Measurements from ENCODE around the gene OR6A2.

OR6A2 gene

DNA sequence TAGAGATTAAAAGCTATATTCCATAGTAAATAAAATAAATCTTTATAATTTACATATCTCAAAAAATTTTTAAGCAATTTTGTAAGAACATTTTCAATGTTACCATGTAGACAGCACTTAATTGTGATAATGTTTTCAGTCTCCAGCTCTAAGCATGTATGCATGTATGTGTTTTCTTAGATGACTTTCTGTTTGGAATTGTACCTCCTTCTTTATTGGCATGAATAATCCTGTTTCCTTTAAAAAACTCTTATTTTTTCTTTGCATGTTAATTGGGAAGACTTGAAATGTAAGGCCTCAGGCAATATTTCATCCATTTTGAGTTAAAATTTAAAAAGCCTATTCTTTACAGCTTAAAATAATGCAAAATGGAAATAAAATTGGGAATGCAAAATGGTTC, 18.7 kb downstream of the OR6A2 start:
- Histone ChIP-seq H4K20me1 (ENCODE audit: insufficient read depth, low read length) (no peaks in the 10 kb centered on the region), H3K4me3 (ENCODE audit: low read depth, low read length, poor library complexity, severe bottlenecking) (no peak overlapping the region), H3K9me3 (ENCODE audit: low read length) (no peaks in the 10 kb centered on the region), H3K36me3 (ENCODE audit: insufficient read depth, low read length) (no peaks in the 10 kb centered on the region), H3F3A (ENCODE audit: insufficient read depth, low read length) (no peaks in the 10 kb centered on the region), H3K27ac (ENCODE audit: low read depth, low read length, poor library complexity, severe bottlenecking) (no peak overlapping the region), H3K9ac (ENCODE audit: low read length) (no peak overlapping the region), H3K27me3 (ENCODE audit: insufficient read depth, low read length) (no peaks in the 10 kb centered on the region), H3K4me2 (ENCODE audit: low read length) (no peak overlapping the region), H3K79me2 (ENCODE audit: insufficient read depth, low read length) (no peaks in the 10 kb centered on the region), H3K4me1 (ENCODE audit: insufficient read depth, low read length, severe bottlenecking) (no peaks in the 10 kb centered on the region), H3K9me2 (ENCODE audit: low read depth, low read length) (no peaks in the 10 kb centered on the region), H2AFZ (ENCODE audit: low read length) (no peak overlapping the region)
- TF ChIP-seq EZH2 (IDR thresholded peaks at IDR 0.05; ENCODE audit: borderline replicate concordance, low read length): no peak
- TF ChIP-seq, protein P1, sequence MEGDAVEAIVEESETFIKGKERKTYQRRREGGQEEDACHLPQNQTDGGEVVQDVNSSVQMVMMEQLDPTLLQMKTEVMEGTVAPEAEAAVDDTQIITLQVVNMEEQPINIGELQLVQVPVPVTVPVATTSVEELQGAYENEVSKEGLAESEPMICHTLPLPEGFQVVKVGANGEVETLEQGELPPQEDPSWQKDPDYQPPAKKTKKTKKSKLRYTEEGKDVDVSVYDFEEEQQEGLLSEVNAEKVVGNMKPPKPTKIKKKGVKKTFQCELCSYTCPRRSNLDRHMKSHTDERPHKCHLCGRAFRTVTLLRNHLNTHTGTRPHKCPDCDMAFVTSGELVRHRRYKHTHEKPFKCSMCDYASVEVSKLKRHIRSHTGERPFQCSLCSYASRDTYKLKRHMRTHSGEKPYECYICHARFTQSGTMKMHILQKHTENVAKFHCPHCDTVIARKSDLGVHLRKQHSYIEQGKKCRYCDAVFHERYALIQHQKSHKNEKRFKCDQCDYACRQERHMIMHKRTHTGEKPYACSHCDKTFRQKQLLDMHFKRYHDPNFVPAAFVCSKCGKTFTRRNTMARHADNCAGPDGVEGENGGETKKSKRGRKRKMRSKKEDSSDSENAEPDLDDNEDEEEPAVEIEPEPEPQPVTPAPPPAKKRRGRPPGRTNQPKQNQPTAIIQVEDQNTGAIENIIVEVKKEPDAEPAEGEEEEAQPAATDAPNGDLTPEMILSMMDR (IDR thresholded peaks at IDR 0.05; ENCODE audit: low read length): no peak

DNA sequence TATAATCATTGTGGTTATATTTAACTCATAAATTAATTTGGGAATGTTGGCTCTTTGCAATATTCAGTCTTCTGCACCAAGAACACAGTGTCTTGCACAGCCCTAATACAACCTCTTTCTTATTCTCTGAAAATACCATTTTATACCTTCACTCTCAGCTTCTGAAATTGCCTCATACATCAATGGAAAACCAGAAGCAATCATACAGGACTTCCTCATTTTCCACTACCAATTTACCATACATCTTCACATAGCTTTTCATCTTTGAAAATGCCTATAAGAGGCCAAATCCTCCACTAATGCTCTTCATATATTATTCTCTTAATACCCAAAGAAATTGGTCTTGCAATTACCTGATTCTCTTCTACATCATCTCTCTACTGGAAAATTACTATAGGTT, 21.0 kb downstream of the OR6A2 start:
- H3K4me1 ChIP-seq (ENCODE audit: insufficient read depth, low read length, severe bottlenecking): no peaks in the 10 kb centered on the region
- H3K27me3 ChIP-seq (ENCODE audit: insufficient read depth, low read length): no peaks in the 10 kb centered on the region
- no peaks in the 10 kb centered on the region for H3K79me2 ChIP-seq (ENCODE audit: insufficient read depth, low read length)
- no peaks in the 10 kb centered on the region for H3K9me3 ChIP-seq (ENCODE audit: low read length)
- no peak overlapping the region for H3K4me3 ChIP-seq (ENCODE audit: low read depth, low read length, poor library complexity, severe bottlenecking)
- H2AFZ ChIP-seq (ENCODE audit: low read length): no peak overlapping the region
- no peak overlapping the region for H3K4me2 ChIP-seq (ENCODE audit: low read length)
- H3K9ac ChIP-seq (ENCODE audit: low read length): no peak overlapping the region
- no peaks in the 10 kb centered on the region for H4K20me1 ChIP-seq (ENCODE audit: insufficient read depth, low read length)
- H3K36me3 ChIP-seq (ENCODE audit: insufficient read depth, low read length): no peaks in the 10 kb centered on the region
- H3F3A ChIP-seq (ENCODE audit: insufficient read depth, low read length): no peaks in the 10 kb centered on the region
- TF ChIP-seq EZH2 (IDR thresholded peaks at IDR 0.05; ENCODE audit: borderline replicate concordance, low read length): no peak
- TF ChIP-seq, protein P1 (IDR thresholded peaks at IDR 0.05; ENCODE audit: low read length): no peak
- H3K27ac ChIP-seq (ENCODE audit: low read depth, low read length, poor library complexity, severe bottlenecking): no peak overlapping the region
- no peaks in the 10 kb centered on the region for H3K9me2 ChIP-seq (ENCODE audit: low read depth, low read length)

DNA sequence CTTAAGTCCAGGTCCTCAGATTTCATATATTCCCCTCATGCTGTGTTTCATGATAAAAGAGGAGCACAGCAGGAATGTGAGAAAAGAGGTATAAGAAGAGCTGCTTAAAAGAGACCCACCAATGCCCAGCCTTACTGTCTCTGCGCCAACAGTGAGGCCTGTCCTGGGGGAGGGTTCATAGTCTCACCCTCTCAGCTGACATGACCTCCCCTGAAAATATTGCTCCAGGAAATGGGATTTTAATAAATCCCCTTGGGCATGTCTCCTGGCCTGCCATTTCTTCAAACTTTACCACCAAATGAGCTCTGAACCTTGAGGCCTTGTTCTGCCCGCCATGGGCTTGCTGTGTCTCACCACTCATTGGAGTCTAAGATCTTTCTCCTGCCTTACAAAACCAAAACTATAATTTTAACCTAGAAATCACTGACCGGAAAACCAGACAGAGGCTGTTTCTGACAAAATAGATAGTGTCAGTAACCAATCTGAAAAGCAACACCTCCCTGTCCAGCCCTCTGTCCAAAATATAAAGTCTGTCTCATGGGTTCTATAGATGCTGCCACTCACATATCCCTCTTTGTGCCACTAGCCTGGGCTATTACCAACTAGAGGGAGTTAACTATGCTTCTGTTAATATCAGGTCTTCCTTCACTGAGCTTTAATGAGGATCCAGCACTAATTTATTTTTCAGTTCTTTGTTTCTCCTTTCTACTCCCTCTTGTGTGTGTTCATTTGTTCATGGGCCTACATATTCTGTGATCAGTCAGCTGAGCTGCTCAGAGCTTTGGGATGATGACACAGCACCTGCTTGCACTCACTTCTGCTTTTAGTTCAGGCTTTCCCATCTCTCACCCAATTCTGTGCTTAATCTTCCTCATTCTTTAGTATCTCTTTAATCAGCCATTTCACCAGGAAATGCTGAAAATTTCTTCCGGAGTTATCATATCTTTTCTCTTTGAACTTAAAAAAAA, 27.3 kb downstream of the OR6A2 start, which contains the start of gene OR2AG2:
OR2AG2 (minus strand) TSS at position 51 of the 968 bp plus-strand sequence. CDS start 3,019 bp downstream, outside the sequence.
- H3K4me1 ChIP-seq (ENCODE audit: insufficient read depth, low read length, severe bottlenecking): peaks cover 6% of the 10 kb centered on the region
- no peak within 1 kb of the TSS for H3K4me2 ChIP-seq (ENCODE audit: low read length)
- no peak within 1 kb of the TSS for H3K9ac ChIP-seq (ENCODE audit: low read length)
- H3K27me3 ChIP-seq (ENCODE audit: insufficient read depth, low read length): no peaks in the 10 kb centered on the region
- no peak within 1 kb of the TSS for H2AFZ ChIP-seq (ENCODE audit: low read length)
- no peak within 1 kb of the TSS for H3K4me3 ChIP-seq (ENCODE audit: low read depth, low read length, poor library complexity, severe bottlenecking)
- no peaks in the 10 kb centered on the region for H3F3A ChIP-seq (ENCODE audit: insufficient read depth, low read length)
- no peaks in the 10 kb centered on the region for H3K36me3 ChIP-seq (ENCODE audit: insufficient read depth, low read length)
- no peaks in the 10 kb centered on the region for H3K9me3 ChIP-seq (ENCODE audit: low read length)
- no peaks in the 10 kb centered on the region for H4K20me1 ChIP-seq (ENCODE audit: insufficient read depth, low read length)
- no peaks in the 10 kb centered on the region for H3K9me2 ChIP-seq (ENCODE audit: low read depth, low read length)
- H3K27ac ChIP-seq (ENCODE audit: low read depth, low read length, poor library complexity, severe bottlenecking): no peak within 1 kb of the TSS
- TF ChIP-seq, protein P1 (IDR thresholded peaks at IDR 0.05; ENCODE audit: low read length): no peak
- TF ChIP-seq EZH2 (IDR thresholded peaks at IDR 0.05; ENCODE audit: borderline replicate concordance, low read length): no peak
- no peaks in the 10 kb centered on the region for H3K79me2 ChIP-seq (ENCODE audit: insufficient read depth, low read length)
